HG03571 (cell line): ENCODE results near the gene DDIT3.

ENCODE experiments used
- ATAC-seq: cut with Tn5 transposase; IDR thresholded peaks from one replicate; pipeline ENCODE4 v1.9.1; 2021; ENCODE audit not compliant: unreplicated experiment

The DDIT3 gene

GRCh38 chr12:57487597-57488401 is 32.5 kb downstream of the DDIT3 start, which contains the start of gene MARS1:
Gene MARS1, plus strand, starts transcription at chr12:57488068. Its CDS starts 23 bp downstream, at chr12:57488091.
- peak; percentile 95 for ATAC-seq

- ATAC-seq, result no peak
Observed at GRCh38 chr12:57487055-57487596, 33.2 kb downstream of the DDIT3 start.

GRCh38 chr12:57485695-57486094 is 34.6 kb downstream of the DDIT3 start:
- no peak for ATAC-seq

- no peak for ATAC-seq
Observed at GRCh38 chr12:57483466-57483865, 36.8 kb downstream of the DDIT3 start.

GRCh38 chr12:57481671-57482070 is 38.6 kb downstream of the DDIT3 start:
- ATAC-seq, result no peak

GRCh38 chr12:57479376-57480115 is 40.8 kb downstream of the DDIT3 start, which contains the start of gene ARHGAP9:
Gene ARHGAP9, minus strand, starts transcription at chr12:57479866. Its CDS starts 460 bp downstream, at chr12:57479406.
- no peak for ATAC-seq

GRCh38 chr12:57479043-57479375 is 41.3 kb downstream of the DDIT3 start:
- ATAC-seq, result no peak

- ATAC-seq, result no peak
Observed at GRCh38 chr12:57477710-57478681, 42.3 kb downstream of the DDIT3 start.

- no peak for ATAC-seq
Observed at GRCh38 chr12:57476993-57477709, 43.2 kb downstream of the DDIT3 start.

GRCh38 chr12:57476162-57476992 is 43.9 kb downstream of the DDIT3 start:
- ATAC-seq, result no peak

GRCh38 chr12:57475271-57476161 is 44.8 kb downstream of the DDIT3 start:
- ATAC-seq, result no peak

- ATAC-seq, result no peak
Observed at GRCh38 chr12:57474862-57475261, 45.5 kb downstream of the DDIT3 start.

GRCh38 chr12:57474430-57474829 is 45.9 kb downstream of the DDIT3 start:
- ATAC-seq, result no peak

GRCh38 chr12:57473886-57474285 is 46.4 kb downstream of the DDIT3 start:
- no peak for ATAC-seq

- no peak for ATAC-seq
Observed at GRCh38 chr12:57473392-57473791, 46.9 kb downstream of the DDIT3 start.

GRCh38 chr12:57472391-57472790 is 47.9 kb downstream of the DDIT3 start:
- no peak for ATAC-seq

- no peak for ATAC-seq
Observed at GRCh38 chr12:57471661-57472060, 48.7 kb downstream of the DDIT3 start.

- ATAC-seq, result no peak
Observed at GRCh38 chr12:57470970-57471656, 49.2 kb downstream of the DDIT3 start.
